Hepatocyte (in vitro differentiated cells): ENCODE data around the gene GLMP. TPM values are rescaled to one million over a fixed set of nuclear protein-coding genes. Genes with fewer than 3 reads are reported as not detected.
A peak's percentile ranks its signal among the peaks of the same experiment; 100 is the strongest.

Source experiments
- DNase-seq: peaks from one replicate; pipeline ENCODE4 v3.0.0-alpha.2; 2016; ENCODE audit warnings: low spot score
- H2AFZ ChIP-seq: fragments of 200-600 bp; sonication (generic); 2 replicates; pipeline ENCODE4 v1.6.0; 2016; ENCODE audit warnings: antibody characterized with exemption, mild to moderate bottlenecking
- H3K27ac ChIP-seq: fragments of 200-600 bp; sonication (generic); 2 replicates; pipeline ENCODE4 v1.5.1; 2016; ENCODE audit warnings: mild to moderate bottlenecking
- H3K27me3 ChIP-seq: fragments of 200-600 bp; sonication (generic); 2 replicates; pipeline ENCODE4 v1.6.1; 2016
- H3K36me3 ChIP-seq: fragments of 200-600 bp; sonication (generic); replicated peaks from 2 replicates; pipeline ENCODE4 v1.5.1; 2016; ENCODE audit warnings: low read depth; ENCODE audit not compliant: insufficient read depth
- H3K4me1 ChIP-seq: fragments of 200-600 bp; sonication (generic); 2 replicates; pipeline ENCODE4 v1.5.1; 2016; ENCODE audit warnings: mild to moderate bottlenecking, moderate library complexity; ENCODE audit not compliant: insufficient read depth
- H3K4me2 ChIP-seq: fragments of 200-600 bp; sonication (generic); 2 replicates; pipeline ENCODE4 v1.6.0; 2016
- H3K4me3 ChIP-seq: fragments of 200-600 bp; sonication (generic); 2 replicates; pipeline ENCODE4 v1.5.1; 2016; ENCODE audit warnings: mild to moderate bottlenecking
- H3K79me2 ChIP-seq: fragments of 200-600 bp; sonication (generic); 2 replicates; pipeline ENCODE4 v1.6.0; 2017; ENCODE audit warnings: mild to moderate bottlenecking
- H3K9me2 ChIP-seq: fragments of 200-600 bp; sonication (generic); replicated peaks from 2 replicates; pipeline ENCODE4 v1.6.0; 2017; ENCODE audit warnings: mild to moderate bottlenecking; ENCODE audit not compliant: insufficient read depth
- H3K9me3 ChIP-seq: fragments of 200-600 bp; sonication (generic); 2 replicates; pipeline ENCODE4 v1.5.1; 2016; ENCODE audit warnings: low read depth, mild to moderate bottlenecking
- H4K20me1 ChIP-seq: fragments of 200-600 bp; sonication (generic); 2 replicates; pipeline ENCODE4 v1.6.0; 2016; ENCODE audit warnings: mild to moderate bottlenecking; ENCODE audit not compliant: insufficient read depth, poor library complexity, severe bottlenecking
- CTCF ChIP-seq: fragments of 200-600 bp; sonication (generic); IDR thresholded peaks from 2 replicates; pipeline ENCODE4 v1.5.1; 2016; ENCODE audit warnings: antibody characterized with exemption, mild to moderate bottlenecking; ENCODE audit not compliant: poor library complexity
- EZH2 ChIP-seq: fragments of 200-600 bp; sonication (generic); IDR thresholded peaks from 2 replicates; pipeline ENCODE4 v1.6.1; 2016; ENCODE audit warnings: antibody characterized with exemption, mild to moderate bottlenecking, borderline replicate concordance
- EZH2phosphoT487 ChIP-seq: fragments of 200-600 bp; sonication (generic); IDR thresholded peaks from one replicate; pipeline ENCODE4 v1.6.1; 2018; ENCODE audit warnings: antibody characterized with exemption, mild to moderate bottlenecking, low read depth, moderate library complexity; ENCODE audit not compliant: unreplicated experiment, severe bottlenecking
- WGBS: methylation state at CpG from one replicate; pipeline ENCODE4 v1.1.6; 2016; ENCODE audit warnings: low lambda C conversion rate; ENCODE audit errors: missing lambda C conversion rate; 5-methylcytosine and 5-hydroxymethylcytosine counted together
- polyA plus RNA-seq: library from polyadenylated mRNA; unstranded; fragments of >200 nt; fragmentation: Nextera tagmentation; extraction: Ambion mirVana; gene quantifications from 2 replicates; pipeline ENCODE4 v1.2.1, GENCODE V29; 2016
- total RNA-seq: library from RNA; depleted of rRNA; stranded (reverse); fragments of >200 nt; gene quantifications from 2 replicates; pipeline ENCODE4 v1.2.3, GENCODE V29; 2014

GLMP gene
- total and polyA plus RNA-seq, 2 experiments from 2014 or later, result 158 to 206 TPM

GRCh38 chr1:156303241-156303640 lies 7.8 kb upstream of the GLMP start:
- Histone ChIP-seq H3K9me3 (no peaks in the 10 kb centered on the region), H3K79me2 (no peaks in the 10 kb centered on the region), H3K27me3 (no peaks in the 10 kb centered on the region), H3K4me2 (no peak overlapping the region), H3K27ac (no peak overlapping the region), H4K20me1 (no peaks in the 10 kb centered on the region), H3K4me1 (no peaks in the 10 kb centered on the region), H2AFZ (no peak overlapping the region), H3K9me2 (no peaks in the 10 kb centered on the region), H3K36me3 (no peaks in the 10 kb centered on the region), H3K4me3 (no peak overlapping the region)
- no peak for TF ChIP-seq CTCF
- TF ChIP-seq EZH2, result no peak
- TF ChIP-seq EZH2phosphoT487, result no peak
- DNase-seq, result no peak
- 100% methylated on average over 4 of the region's 4 CpGs for whole genome bisulfite sequencing

DNA sequence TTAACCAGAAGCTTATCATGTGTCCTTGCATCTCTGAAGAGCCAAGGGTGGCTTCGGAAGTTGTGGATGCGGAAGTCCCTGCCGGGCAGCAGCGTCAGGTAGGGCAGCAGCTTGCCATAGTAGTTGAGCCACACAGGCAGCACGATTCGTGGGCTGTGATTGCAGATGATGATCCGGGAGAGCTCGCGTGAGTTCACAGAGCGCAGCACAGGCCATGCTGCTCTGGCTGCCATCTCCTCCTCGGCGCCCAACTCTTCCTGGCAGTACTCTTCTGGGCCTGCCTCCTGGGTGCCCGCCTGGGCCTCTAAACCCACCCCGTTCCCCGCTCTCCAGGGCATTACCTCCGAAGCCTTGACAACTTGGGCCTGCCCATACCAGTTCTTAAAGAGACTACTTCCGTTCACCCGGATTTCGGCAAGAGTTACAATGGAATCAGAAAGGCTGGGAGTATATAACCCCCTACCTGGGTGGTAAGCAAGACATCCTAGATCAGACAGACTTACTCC lies 3.4 kb upstream of the GLMP start, which contains the start of gene VHLL:
Gene VHLL (minus strand): TSS at position 456 of the 506 bp plus-strand sequence. CDS start 118 bp downstream, at position 338.
- WGBS, result 90% methylated on average over 19 of the region's 19 CpGs
- Histone ChIP-seq H3K4me3 (no peak within 1 kb of the TSS), H3K4me1 (peaks cover 5% of the 10 kb centered on the region), H3K79me2 (peaks cover 15% of the 10 kb centered on the region), H3K9me2 (no peaks in the 10 kb centered on the region), H3K27me3 (no peaks in the 10 kb centered on the region), H2AFZ (no peak within 1 kb of the TSS), H3K4me2 (no peak within 1 kb of the TSS), H3K9me3 (no peaks in the 10 kb centered on the region), H3K27ac (no peak within 1 kb of the TSS), H3K36me3 (no peaks in the 10 kb centered on the region), H4K20me1 (no peaks in the 10 kb centered on the region)
- no peak for DNase-seq
- TF ChIP-seq EZH2phosphoT487 (no peak), EZH2 (no peak), CTCF (no peak)

- 96% methylated on average over 9 of the region's 9 CpGs for WGBS
Measured at GRCh38 chr1:156293895-156294294, 1.6 kb downstream of the GLMP start.

More at GRCh38 chr1:156293895-156294294, 1.6 kb downstream of the GLMP start:
- Histone ChIP-seq H3K4me3 (no peak overlapping the region), H3K4me2 (peak overlapping the region; percentile 70), H2AFZ (no peak overlapping the region), H3K9me2 (no peaks in the 10 kb centered on the region), H3K36me3 (no peaks in the 10 kb centered on the region), H3K79me2 (peaks cover 28% of the 10 kb centered on the region), H3K27me3 (no peaks in the 10 kb centered on the region), H3K27ac (no peak overlapping the region), H3K9me3 (no peaks in the 10 kb centered on the region), H4K20me1 (no peaks in the 10 kb centered on the region), H3K4me1 (peaks cover 24% of the 10 kb centered on the region)
- no peak for DNase-seq
- TF ChIP-seq EZH2 (no peak), CTCF (no peak)
